HG02763 (cell line): ENCODE results near the gene SLC45A3.
"Not testable (repeated sequence)": the region's sequence is repeated elsewhere in the genome, so short reads cannot be mapped to it uniquely, and the experiment has no call there.

Source experiments
- ATAC-seq: cut with Tn5 transposase; IDR thresholded peaks from one replicate; pipeline ENCODE4 v1.9.1; 2021; ENCODE audit warnings: mild to moderate bottlenecking, moderate library complexity; ENCODE audit not compliant: unreplicated experiment

The SLC45A3 gene

GRCh38 chr1:205637854-205638468, 42.3 kb downstream of the SLC45A3 start:
- no peak for ATAC-seq

GRCh38 chr1:205636732-205637131, 43.6 kb downstream of the SLC45A3 start:
- ATAC-seq, result no peak

GRCh38 chr1:205636138-205636530, 44.2 kb downstream of the SLC45A3 start:
- ATAC-seq, result not testable (repeated sequence)

- ATAC-seq, result no peak
Observed at GRCh38 chr1:205633421-205633976, 46.8 kb downstream of the SLC45A3 start.

- no peak for ATAC-seq
Observed at GRCh38 chr1:205632669-205633169, 47.6 kb downstream of the SLC45A3 start.

- peak; percentile 79 for ATAC-seq
Observed at GRCh38 chr1:205631768-205632668, 48.3 kb downstream of the SLC45A3 start, which contains the start of gene ELK4. ELK4 (minus strand) TSS chr1:205632011; CDS start chr1:205623882, 8,129 bp downstream.

- peak; percentile 57 for ATAC-seq
Observed at GRCh38 chr1:205631010-205631767, 49.1 kb downstream of the SLC45A3 start.

- no peak for ATAC-seq
Observed at GRCh38 chr1:205630651-205631009, 49.7 kb downstream of the SLC45A3 start.

GRCh38 chr1:205630241-205630640, 50.1 kb downstream of the SLC45A3 start:
- no peak for ATAC-seq

GRCh38 chr1:205629751-205630150, 50.6 kb downstream of the SLC45A3 start:
- ATAC-seq, result no peak

GRCh38 chr1:205627956-205628355, 52.4 kb downstream of the SLC45A3 start:
- no peak for ATAC-seq

- ATAC-seq, result no peak
Observed at GRCh38 chr1:205626216-205626615, 54.1 kb downstream of the SLC45A3 start.

GRCh38 chr1:205623646-205624045, 56.7 kb downstream of the SLC45A3 start:
- no peak for ATAC-seq

- ATAC-seq, result no peak
Observed at GRCh38 chr1:205620269-205620668, 60.0 kb downstream of the SLC45A3 start.

GRCh38 chr1:205619376-205619775, 60.9 kb downstream of the SLC45A3 start:
- no peak for ATAC-seq

GRCh38 chr1:205616563-205617293, 63.6 kb downstream of the SLC45A3 start:
- ATAC-seq, result no peak

- no peak for ATAC-seq
Observed at GRCh38 chr1:205615789-205616188, 64.5 kb downstream of the SLC45A3 start.

- ATAC-seq, result no peak
Observed at GRCh38 chr1:205613854-205614412, 66.4 kb downstream of the SLC45A3 start.

- ATAC-seq, result no peak
Observed at GRCh38 chr1:205612556-205612955, 67.8 kb downstream of the SLC45A3 start.

- no peak for ATAC-seq
Observed at GRCh38 chr1:205612104-205612503, 68.2 kb downstream of the SLC45A3 start.
